Suprapubic skin (tissue), 4 donors: Measurements from ENCODE around the gene HIVEP3. TPM values are rescaled to one million over a fixed set of nuclear protein-coding genes. Genes with fewer than 3 reads are reported as not detected.

Experiments used
- DNase-seq, 2 donors: peaks; one replicate each; pipeline ENCODE4 v3.0.0-alpha.2; 2019; ENCODE audit warnings: low spot score in 2 of 2
- H3K27ac ChIP-seq: fragments of 200-600 bp; sonication (generic); one replicate; pipeline ENCODE4 v1.5.1; 2019
- H3K27me3 ChIP-seq: fragments of 200-600 bp; sonication (generic); one replicate; pipeline ENCODE4 v1.5.1; 2019
- H3K36me3 ChIP-seq: fragments of 200-600 bp; sonication (generic); one replicate; pipeline ENCODE4 v1.5.1; 2019
- H3K4me1 ChIP-seq: fragments of 200-600 bp; sonication (generic); one replicate; pipeline ENCODE4 v1.5.1; 2019
- H3K4me3 ChIP-seq: fragments of 200-600 bp; sonication (generic); one replicate; pipeline ENCODE4 v1.5.1; 2019; ENCODE audit warnings: mild to moderate bottlenecking
- H3K9me3 ChIP-seq: fragments of 200-600 bp; sonication (generic); one replicate; pipeline ENCODE4 v1.5.1; 2019
- CTCF ChIP-seq, 2 donors: fragments of 200-600 bp in 1 of 2; fragments of 450-650 bp in 1 of 2; sonication (generic) in 1 of 2; IDR thresholded peaks; one replicate each; pipeline ENCODE4 v1.5.1; 2016 to 2019; ENCODE audit warnings: antibody characterized with exemption in 2 of 2, mild to moderate bottlenecking in 1 of 2, moderate library complexity in 1 of 2
- EP300 ChIP-seq: sonication (generic); formaldehyde crosslinking; IDR thresholded peaks from one replicate; pipeline ENCODE4 v1.6.1; 2017; ENCODE audit warnings: antibody characterized with exemption
- POLR2A ChIP-seq, 2 donors: fragments of 450-650 bp; IDR thresholded peaks; one replicate each; pipeline ENCODE4 v1.6.1; 2017; ENCODE audit warnings: antibody characterized with exemption in 2 of 2, mild to moderate bottlenecking in 2 of 2, moderate library complexity in 2 of 2
- POLR2AphosphoS5 ChIP-seq, 3 donors: sonication (generic); formaldehyde crosslinking; IDR thresholded peaks; one replicate each; pipeline ENCODE4 v1.6.1; 2017; ENCODE audit warnings: antibody characterized with exemption in 3 of 3
- WGBS: methylation state at CpG from one replicate; pipeline ENCODE4 v1.1.5; 2018; 5-methylcytosine and 5-hydroxymethylcytosine counted together
- total RNA-seq, 4 donors: library from RNA; depleted of rRNA; stranded (reverse); fragments of >200 nt; gene quantifications; one replicate each; pipeline ENCODE4 v1.1.0, GENCODE V29; 2016

HIVEP3 gene
- total RNA-seq, 4 donors from 2014 or later: 11.3 to 23.9 (median 18.3) TPM

DNA sequence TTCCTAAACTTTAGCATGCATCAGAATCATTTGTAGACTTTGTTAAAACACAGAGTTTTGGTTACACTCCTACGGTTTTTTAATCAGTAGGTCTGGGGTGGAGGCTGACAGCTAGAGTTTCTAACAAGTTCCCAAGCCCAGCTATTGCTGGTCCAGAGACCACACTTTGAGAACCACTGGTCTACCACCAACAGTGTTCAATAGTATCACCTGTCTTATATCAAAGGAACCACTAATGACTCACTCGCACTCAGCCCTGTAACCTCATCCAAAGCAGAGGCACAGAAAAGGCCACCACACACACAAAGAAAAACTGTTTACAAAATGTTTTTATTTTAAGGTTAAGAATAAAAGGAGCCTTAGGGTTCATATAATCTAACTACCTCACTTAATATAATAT, 68.7 kb downstream of the HIVEP3 start:
- Histone ChIP-seq H3K27ac (no peak overlapping the region), H3K27me3 (no peaks in the 10 kb centered on the region), H3K9me3 (no peaks in the 10 kb centered on the region), H3K4me3 (no peak overlapping the region), H3K4me1 (no peaks in the 10 kb centered on the region), H3K36me3 (no peaks in the 10 kb centered on the region)
- TF ChIP-seq POLR2AphosphoS5 (IDR thresholded peaks at IDR 0.05) (no peak), EP300 (no peak), CTCF (IDR thresholded peaks at IDR 0.05) (no peak), POLR2A (IDR thresholded peaks at IDR 0.05) (no peak)
- WGBS: 65% methylated on average over 2 of the region's 2 CpGs
- no peak for DNase-seq

DNA sequence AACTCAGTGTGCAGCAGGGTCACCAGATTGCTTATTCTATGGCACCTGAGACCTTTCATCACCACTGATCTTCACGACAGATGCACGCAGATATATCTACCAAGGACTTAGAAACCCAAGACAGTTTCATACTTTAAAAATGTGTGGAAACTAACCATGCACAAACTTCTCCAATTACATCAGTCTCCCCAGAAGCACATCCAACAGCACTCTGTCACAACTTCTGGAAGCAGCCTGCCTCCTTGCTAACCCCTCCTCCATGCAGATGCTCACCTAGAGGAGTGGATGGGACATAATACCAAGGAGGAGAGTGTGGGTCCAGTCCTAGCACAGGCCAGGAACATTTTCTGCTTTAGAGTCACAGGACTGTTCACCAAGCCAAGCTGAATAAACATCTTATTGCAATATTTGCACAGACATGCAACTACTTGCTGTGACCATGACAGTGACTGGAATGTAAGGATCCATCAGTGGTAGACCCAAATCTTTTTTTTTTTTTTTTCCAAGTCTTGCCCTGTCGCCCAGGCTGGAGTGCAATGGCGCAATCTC, 69.4 kb downstream of the HIVEP3 start:
- Histone ChIP-seq H3K4me1 (no peaks in the 10 kb centered on the region), H3K36me3 (no peaks in the 10 kb centered on the region), H3K9me3 (no peaks in the 10 kb centered on the region), H3K27ac (no peak overlapping the region), H3K27me3 (no peaks in the 10 kb centered on the region), H3K4me3 (no peak overlapping the region)
- 89% methylated on average over 4 of the region's 4 CpGs for WGBS
- TF ChIP-seq POLR2AphosphoS5 (IDR thresholded peaks at IDR 0.05) (no peak), CTCF (IDR thresholded peaks at IDR 0.05) (no peak), POLR2A (IDR thresholded peaks at IDR 0.05) (no peak), EP300 (no peak)
- DNase-seq: no peak

- Histone ChIP-seq H3K4me3 (no peak overlapping the region), H3K36me3 (no peaks in the 10 kb centered on the region), H3K4me1 (no peaks in the 10 kb centered on the region), H3K27ac (no peak overlapping the region), H3K27me3 (no peaks in the 10 kb centered on the region), H3K9me3 (no peaks in the 10 kb centered on the region)
- no peak for TF ChIP-seq CTCF (IDR thresholded peaks at IDR 0.05)
- 87% methylated on average over 7 of the region's 7 CpGs for WGBS
- DNase-seq: no peak
These were observed 70.3 kb downstream of the HIVEP3 start for GRCh38 chr1:41848216-41848952.

- Histone ChIP-seq H3K4me1 (no peaks in the 10 kb centered on the region), H3K27me3 (no peaks in the 10 kb centered on the region), H3K27ac (no peak overlapping the region), H3K9me3 (no peaks in the 10 kb centered on the region), H3K4me3 (no peak overlapping the region), H3K36me3 (no peaks in the 10 kb centered on the region)
- 59% methylated on average over 2 of the region's 2 CpGs for WGBS
- no peak for DNase-seq
- TF ChIP-seq POLR2AphosphoS5 (IDR thresholded peaks at IDR 0.05): no peak
- no peak for TF ChIP-seq EP300
- TF ChIP-seq POLR2A (IDR thresholded peaks at IDR 0.05): no peak
- no peak for TF ChIP-seq CTCF (IDR thresholded peaks at IDR 0.05)
These were observed 71.0 kb downstream of the HIVEP3 start for GRCh38 chr1:41847733-41848132.

DNA sequence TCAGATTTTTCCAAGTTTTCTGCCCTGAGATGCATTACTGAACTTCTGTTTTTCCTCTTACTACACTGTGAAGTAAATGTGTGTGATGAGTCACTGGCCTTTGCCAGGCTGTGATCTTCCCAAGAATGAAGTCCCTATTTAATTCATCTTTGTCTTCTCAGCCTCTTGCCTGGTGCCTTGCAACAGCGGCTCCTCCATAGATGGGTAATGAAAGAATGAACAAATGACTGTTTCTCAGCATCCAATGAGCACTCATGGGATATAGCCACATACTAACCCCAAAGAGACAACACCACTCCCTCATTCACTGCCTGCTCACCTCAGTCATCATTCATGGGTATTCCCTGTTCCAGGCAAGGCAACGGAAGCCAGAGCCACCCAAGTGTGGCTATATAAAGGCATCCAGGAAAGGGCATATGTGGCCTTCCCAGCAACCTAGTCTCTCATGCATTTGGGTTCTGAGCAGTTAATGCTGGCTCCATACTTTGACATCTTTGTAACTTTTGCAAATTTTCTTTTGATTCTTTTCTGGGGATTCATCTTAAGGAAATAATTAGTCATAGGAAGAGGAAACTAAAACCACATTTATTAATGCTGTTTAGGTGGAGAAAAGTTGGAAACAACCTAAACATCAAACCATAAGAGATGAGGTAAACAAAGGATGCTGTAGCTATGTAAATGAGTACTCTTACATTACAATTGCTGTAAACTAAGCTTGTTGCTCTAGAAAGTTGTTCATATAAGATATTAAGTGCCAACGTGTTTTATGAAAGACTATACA, 71.9 kb downstream of the HIVEP3 start:
- H3K27me3 ChIP-seq: no peaks in the 10 kb centered on the region
- H3K27ac ChIP-seq: no peak overlapping the region
- H3K9me3 ChIP-seq: no peaks in the 10 kb centered on the region
- no peaks in the 10 kb centered on the region for H3K36me3 ChIP-seq
- H3K4me3 ChIP-seq: no peak overlapping the region
- H3K4me1 ChIP-seq: no peaks in the 10 kb centered on the region
- DNase-seq: no peak
- TF ChIP-seq POLR2A (IDR thresholded peaks at IDR 0.05) (no peak), EP300 (no peak), POLR2AphosphoS5 (IDR thresholded peaks at IDR 0.05) (no peak), CTCF (IDR thresholded peaks at IDR 0.05) (no peak)
- 82% methylated on average over 3 of the region's 3 CpGs for WGBS
